HG02571 (cell line): Measurements from ENCODE around the gene AMELY.
"Not testable (repeated sequence)": the region's sequence is repeated elsewhere in the genome, so short reads cannot be mapped to it uniquely, and the experiment has no call there.

ENCODE experiments used
- ATAC-seq: cut with Tn5 transposase; IDR thresholded peaks from one replicate; pipeline ENCODE4 v1.9.1; 2021; ENCODE audit warnings: mild to moderate bottlenecking, moderate library complexity; ENCODE audit not compliant: unreplicated experiment

AMELY gene

GRCh38 chrY:6911253-6911881, at the start of gene AMELY:
Gene AMELY (minus strand): TSS chrY:6911752. CDS start chrY:6872608, 39,144 bp downstream.
- ATAC-seq: no peak

GRCh38 chrY:6949947-6950346, 38.4 kb upstream of the AMELY start:
- ATAC-seq: no peak

GRCh38 chrY:6948378-6948777, 36.8 kb upstream of the AMELY start:
- ATAC-seq: no peak

GRCh38 chrY:6947695-6948094, 36.1 kb upstream of the AMELY start:
- ATAC-seq: no peak

GRCh38 chrY:6935497-6935896, 23.9 kb upstream of the AMELY start:
- ATAC-seq: no peak

- no peak for ATAC-seq
These were observed 20.3 kb upstream of the AMELY start for GRCh38 chrY:6931779-6932396.

GRCh38 chrY:6929237-6929636, 17.7 kb upstream of the AMELY start:
- no peak for ATAC-seq

GRCh38 chrY:6928265-6928664, 16.7 kb upstream of the AMELY start:
- ATAC-seq: no peak

- no peak for ATAC-seq
These were observed 9.5 kb upstream of the AMELY start for GRCh38 chrY:6921061-6921460.

GRCh38 chrY:6913362-6913761, 1.8 kb upstream of the AMELY start:
- no peak for ATAC-seq

- ATAC-seq: no peak
These were observed 940 bp downstream of the AMELY start, which contains the start of gene TBL1Y for GRCh38 chrY:6910372-6911252. Gene TBL1Y (plus strand): TSS chrY:6910697. CDS start chrY:7025085, 114,388 bp downstream.

- no peak for ATAC-seq
These were observed 1.7 kb downstream of the AMELY start for GRCh38 chrY:6909856-6910255.

- ATAC-seq: no peak
These were observed 2.4 kb downstream of the AMELY start for GRCh38 chrY:6909118-6909521.

GRCh38 chrY:6908021-6908420, 3.5 kb downstream of the AMELY start:
- not testable (repeated sequence) for ATAC-seq

- no peak for ATAC-seq
These were observed 4.0 kb downstream of the AMELY start for GRCh38 chrY:6907591-6907990.

GRCh38 chrY:6902116-6902515, 9.4 kb downstream of the AMELY start:
- ATAC-seq: not testable (repeated sequence)

- no peak for ATAC-seq
These were observed 16.3 kb downstream of the AMELY start for GRCh38 chrY:6895236-6895635.

GRCh38 chrY:6894496-6894895, 17.1 kb downstream of the AMELY start:
- no peak for ATAC-seq

GRCh38 chrY:6849384-6849783, 62.2 kb downstream of the AMELY start:
- no peak for ATAC-seq

- not testable (repeated sequence) for ATAC-seq
These were observed 68.9 kb downstream of the AMELY start for GRCh38 chrY:6842650-6843049.
